K562 (cell line): Measurements from ENCODE around the gene EXOG. TPM values are rescaled to one million over a fixed set of nuclear protein-coding genes. Genes with fewer than 3 reads are reported as not detected.

ENCODE experiments used
- ATAC-seq: fragments of 200-7000 bp; cut with Tn5 transposase; 3 replicates; pipeline ENCODE4 v1.9.1; 2020; ENCODE audit warnings: moderate library complexity
- BruUV-seq: library from RNA; stranded (reverse); fragments of 400-500 nt; replicated peaks from 2 replicates; lab custom pipeline; 2021; lab: Mats Ljungman, UMichigan
- CTCF ChIA-PET: fragments of 300-600 bp; formaldehyde crosslinking; extraction: SDS; loops from one replicate; lab custom pipeline; 2021; ENCODE audit warnings: low intra/inter-chr PET ratio; lab: Yijun Ruan, JAX
- POLR2A ChIA-PET: fragments of 300-600, 350-650 bp; sonication (Branson Sonifier 250); formaldehyde crosslinking; extraction: SDS; loops from one replicate; lab custom pipeline; 2021; ENCODE audit warnings: antibody characterized with exemption, inconsistent platforms; lab: Yijun Ruan, JAX
- DNase-seq, 4 experiments: peaks; one replicate each; pipeline versions ENCODE4 v3.0.0 to v3.0.0-alpha.2; 2011 to 2018; ENCODE audit warnings: low spot score in 3 of 4, mixed read lengths in 3 of 4; ENCODE audit errors: extremely low read depth in 1 of 4
- FAIRE-seq: peaks from 2 replicates; lab custom pipeline; 2011; peaks lifted over from hg19 to GRCh38; lab: Jason Lieb, UNC
- H2AFZ ChIP-seq: 2 replicates; pipeline ENCODE4 v1.6.0; 2011; ENCODE audit warnings: low read depth, low read length, control low read depth, inconsistent platforms
- H3K27ac ChIP-seq: fragments of 200-600 bp; 3 replicates; pipeline ENCODE4 v1.8.0; 2011; ENCODE audit warnings: low read depth, mild to moderate bottlenecking, control low read depth, inconsistent platforms, low read length, moderate library complexity, mixed read lengths; ENCODE audit errors: extremely low read depth
- H3K27me3 ChIP-seq, 2 experiments: fragments of 300-600 bp in 1 of 2; 2 replicates in 1 of 2; 3 replicates in 1 of 2; pipeline versions ENCODE4 v1.6.0 to v1.8.0; 2011; ENCODE audit warnings: inconsistent platforms in 2 of 2, low read length in 2 of 2, mild to moderate bottlenecking in 1 of 2, mixed read lengths in 1 of 2, moderate library complexity in 1 of 2; ENCODE audit not compliant: control insufficient read depth in 2 of 2, insufficient read depth in 2 of 2
- H3K36me3 ChIP-seq: fragments of 300-600 bp; 3 replicates; pipeline ENCODE4 v1.8.0; 2011; ENCODE audit warnings: mild to moderate bottlenecking, low read length, inconsistent platforms; ENCODE audit not compliant: control insufficient read depth, insufficient read depth
- H3K4me1 ChIP-seq, 2 experiments: fragments of 200-600 bp in 1 of 2; replicated peaks in 1 of 2; 2 replicates in 1 of 2; 3 replicates in 1 of 2; pipeline versions ENCODE4 v1.5.1 to v1.8.0; 2011; ENCODE audit warnings: inconsistent platforms in 2 of 2, low read length in 2 of 2, mild to moderate bottlenecking in 1 of 2, mixed read lengths in 1 of 2, moderate library complexity in 1 of 2; ENCODE audit not compliant: control insufficient read depth in 2 of 2, insufficient read depth in 2 of 2
- H3K4me2 ChIP-seq: 2 replicates; pipeline ENCODE4 v1.6.1; 2011; ENCODE audit warnings: low read length, control low read depth, inconsistent platforms, mixed read lengths; ENCODE audit not compliant: insufficient read depth
- H3K4me3 ChIP-seq: fragments of 200-600 bp; sonication (generic), shearing (Covaris generic); 2 replicates; pipeline ENCODE4 v1.5.1; 2016; ENCODE audit warnings: control low read depth, inconsistent platforms
- H3K79me2 ChIP-seq: fragments of 200-600 bp; 3 replicates; pipeline ENCODE4 v1.8.0; 2011; ENCODE audit warnings: low read length, inconsistent platforms; ENCODE audit not compliant: control insufficient read depth, insufficient read depth
- H3K9ac ChIP-seq, 2 experiments: 2 replicates each; pipeline versions ENCODE4 v1.6.0 to v1.6.1; 2011; ENCODE audit warnings: low read depth in 2 of 2, low read length in 2 of 2, control low read depth in 1 of 2, inconsistent platforms in 1 of 2, mild to moderate bottlenecking in 1 of 2, mixed read lengths in 1 of 2; ENCODE audit not compliant: insufficient read depth in 1 of 2
- H3K9me1 ChIP-seq: one replicate; pipeline ENCODE4 v1.6.0; 2011; ENCODE audit warnings: inconsistent platforms, mild to moderate bottlenecking, low read length, moderate library complexity; ENCODE audit not compliant: control insufficient read depth, insufficient read depth
- H3K9me3 ChIP-seq: replicated peaks from 2 replicates; pipeline ENCODE4 v1.5.1; 2011; ENCODE audit warnings: low read depth, low read length, inconsistent platforms; ENCODE audit not compliant: control insufficient read depth, insufficient read depth
- H4K20me1 ChIP-seq: replicated peaks from 2 replicates; pipeline ENCODE4 v1.6.1; 2011; ENCODE audit warnings: low read length, inconsistent platforms, mixed read lengths; ENCODE audit not compliant: control insufficient read depth, insufficient read depth
- HNRNPK ChIP-seq: fragments of 200-400 bp; formaldehyde crosslinking; IDR thresholded peaks from one replicate; pipeline ENCODE4 v1.6.1; 2018; ENCODE audit warnings: mild to moderate bottlenecking, low read depth, low read length; ENCODE audit not compliant: poor library complexity, severe bottlenecking
- USF1 ChIP-seq: sonication (generic); formaldehyde crosslinking; IDR thresholded peaks from 2 replicates; pipeline ENCODE4 v1.9.0; 2022; ENCODE audit warnings: mild to moderate bottlenecking, missing genetic modification reagents
- ZNF830 ChIP-seq: fragments of 250-450 bp; sonication (Bioruptor Pico); IDR thresholded peaks from 2 replicates; pipeline ENCODE4 v1.5.0; 2021; ENCODE audit warnings: mild to moderate bottlenecking
- WGBS: fragments of 100-300 bp; shearing (Covaris generic); methylation state at CpG from one replicate; pipeline ENCODE4 v1.1.6; 2016; ENCODE audit warnings: low coverage, mixed read lengths; ENCODE audit not compliant: insufficient coverage; ENCODE audit errors: missing lambda C conversion rate; 5-methylcytosine and 5-hydroxymethylcytosine counted together
- in situ Hi-C: fragments of 300-500 bp; cut with MboI; formaldehyde crosslinking; loops from 4 replicates; pipeline ENCODE4 v1.15.0; 2018; ENCODE audit warnings: inconsistent platforms, mixed read lengths
- intact Hi-C: fragments of 100-400 bp; cut with micrococcal nuclease; formaldehyde crosslinking; loops from 2 replicates; pipeline ENCODE4 v1.14.2; 2022
- polyA plus RNA-seq, 8 experiments: library from polyadenylated mRNA; depleted of rRNA in 4 of 8; stranded (reverse) in 5 of 8; unstranded in 3 of 8; fragments of >200 nt; fragmentation: Nextera tagmentation in 2 of 8; fragmentation: Illumina TruSeq in 1 of 8; extraction: Ambion mirVana in 2 of 8; extraction: Trizol in 1 of 8; gene quantifications; 2 replicates each; pipeline versions ENCODE4 v1.2.1 to v1.2.3, GENCODE V29; 2011 to 2014; ENCODE audit warnings: inconsistent platforms in 1 of 8, missing spikeins in 1 of 8
- total RNA-seq, 7 experiments: library from RNA; depleted of rRNA in 6 of 7; stranded (reverse); fragments of >200 nt in 6 of 7; fragmentation: Illumina TruSeq in 2 of 7; extraction: Trizol in 2 of 7; gene quantifications; 2 replicates each; pipeline versions ENCODE4 v1.2.1 to v1.2.3, GENCODE V29; 2011 to 2021; ENCODE audit warnings: low replicate concordance in 1 of 7

The EXOG gene
- total and polyA plus RNA-seq, 9 of the 15 experiments (the other 6 are each of a cell fraction or from before 2014, with no cell fraction given), result 10.8 to 21.7 (median 14.8) TPM

DNA sequence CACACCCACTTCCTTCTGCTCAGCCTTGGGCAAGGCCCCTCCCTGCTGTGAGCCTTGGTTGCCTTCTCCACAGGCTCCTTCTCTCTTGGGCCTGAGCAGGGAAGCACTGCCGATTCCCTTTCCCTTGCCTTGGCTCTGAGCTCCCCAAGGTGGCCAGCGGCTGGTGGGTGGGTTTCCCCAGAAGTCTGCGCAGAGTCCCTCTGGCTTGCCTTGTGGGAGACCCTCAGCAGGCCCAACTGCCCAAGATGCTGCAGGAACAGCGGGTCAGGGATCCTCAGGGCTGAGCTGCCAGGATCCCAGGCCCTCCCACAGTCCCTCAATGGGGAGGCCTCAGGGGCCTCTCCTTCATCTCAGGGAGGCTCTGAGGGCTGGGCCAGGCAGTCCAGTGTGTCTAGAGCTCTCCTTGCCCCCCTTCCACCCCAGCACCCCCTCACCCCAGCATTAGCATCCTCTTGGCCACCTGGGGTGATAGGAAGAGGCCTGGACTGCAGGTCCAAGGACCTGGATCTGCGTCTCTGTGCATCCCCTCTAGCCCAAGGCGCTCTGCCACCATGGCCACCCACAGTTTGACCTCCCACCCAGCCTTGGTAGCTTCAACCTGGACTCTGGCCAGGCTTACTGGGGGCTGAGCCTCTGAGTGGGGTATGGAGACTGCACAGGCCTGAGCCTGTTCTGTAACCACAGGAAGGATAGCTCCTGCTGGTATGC, 68.6 kb downstream of the EXOG start:
- H3K4me3 ChIP-seq, result no peak overlapping the region

More for the DNA sequence above, 68.6 kb downstream of the EXOG start:
- in situ Hi-C loops, result no loop called here
- no peak for TF ChIP-seq ZNF830 (CRISPR knock-in tag)
- no peak for TF ChIP-seq HNRNPK
- TF ChIP-seq USF1, result no peak
- TF ChIP-seq, all 486 proteins: peak for 0
- Histone ChIP-seq H3K36me3 (no peaks in the 10 kb centered on the region), H4K20me1 (no peaks in the 10 kb centered on the region), H3K9me3 (no peaks in the 10 kb centered on the region), H3K27me3 (peaks cover 9 to 54% of the 10 kb centered on the region in 2 experiments; a peak in 4 of 5 replicates), H3K9ac (no peak overlapping the region; a peak in 1 of 4 replicates), H3K27ac (no peak overlapping the region), H3K4me2 (no peak overlapping the region), H3K4me1 (no peaks in the 10 kb centered on the region), H3K79me2 (no peaks in the 10 kb centered on the region), H3K9me1 (no peaks in the 10 kb centered on the region), H2AFZ (no peak overlapping the region)
- no peak for DNase-seq
- CTCF ChIA-PET, result no interaction called here
- no peak for ATAC-seq
- POLR2A ChIA-PET, result interaction anchor here (0.6 to 1.4 kb wide), 5 partner anchors 26 to 458 kb away, joined by 3 read pairs; no protein-coding TSS in a partner anchor
- FAIRE-seq, result no peak
- BruUV-seq, result no TSS peak
- intact Hi-C loops, result no loop called here
- WGBS, result 3% methylated on average over 6 of the region's 6 CpGs
